SU-DHL-6 (cell line): ENCODE data around the gene YTHDF1.

Experiments used
- H2AFZ ChIP-seq: fragments of 200-600 bp; sonication (generic); 2 replicates; pipeline ENCODE4 v1.6.1; 2014; ENCODE audit warnings: low read depth, mild to moderate bottlenecking, moderate library complexity, mixed read lengths, antibody characterized with exemption, low read length; ENCODE audit not compliant: severe bottlenecking
- H3F3A ChIP-seq: fragments of 200-600 bp; shearing (Covaris generic); 2 replicates; pipeline ENCODE4 v1.6.0; 2016; ENCODE audit warnings: antibody characterized with exemption, mild to moderate bottlenecking; ENCODE audit not compliant: insufficient read depth
- H3K27ac ChIP-seq: fragments of 200-600 bp; sonication (generic); 2 replicates; pipeline ENCODE4 v1.5.1; 2016; ENCODE audit warnings: low read depth, mild to moderate bottlenecking, low read length, moderate library complexity, mixed read lengths
- H3K27me3 ChIP-seq: fragments of 200-600 bp; sonication (generic), shearing (Covaris generic); 2 replicates; pipeline ENCODE4 v1.6.0; 2014; ENCODE audit warnings: mild to moderate bottlenecking, low read length
- H3K36me3 ChIP-seq: fragments of 200-600 bp; sonication (generic); 2 replicates; pipeline ENCODE4 v1.6.1; 2014; ENCODE audit warnings: mild to moderate bottlenecking, low read length, mixed read lengths
- H3K4me2 ChIP-seq: fragments of 300-600, 200-600 bp; shearing (Covaris generic), sonication (generic); 2 replicates; pipeline ENCODE4 v1.6.0; 2014; ENCODE audit warnings: low read length, low read depth, mild to moderate bottlenecking; ENCODE audit not compliant: poor library complexity, severe bottlenecking
- H3K4me3 ChIP-seq: fragments of 200-600 bp; sonication (generic); 2 replicates; pipeline ENCODE4 v1.5.1; 2014; ENCODE audit warnings: antibody characterized with exemption, low read length, mild to moderate bottlenecking, mixed read lengths; ENCODE audit not compliant: insufficient read depth, poor library complexity, severe bottlenecking
- H3K79me2 ChIP-seq: fragments of 200-600 bp; sonication (generic); 2 replicates; pipeline ENCODE4 v1.6.1; 2014; ENCODE audit warnings: mild to moderate bottlenecking, low read length, moderate library complexity; ENCODE audit not compliant: insufficient read depth
- H3K9ac ChIP-seq: fragments of 200-600 bp; sonication (generic); 2 replicates; pipeline ENCODE4 v1.7.0; 2014; ENCODE audit warnings: mild to moderate bottlenecking, low read length
- H3K9me2 ChIP-seq: fragments of 200-600 bp; sonication (generic); replicated peaks from 2 replicates; pipeline ENCODE4 v1.6.1; 2014; ENCODE audit warnings: low read length; ENCODE audit not compliant: insufficient read depth
- H3K9me3 ChIP-seq: fragments of 200-600 bp; sonication (generic); 2 replicates; pipeline ENCODE4 v1.6.1; 2014; ENCODE audit warnings: low read length, mixed read lengths; ENCODE audit not compliant: insufficient read depth
- H4K20me1 ChIP-seq: fragments of 200-600 bp; sonication (generic); 2 replicates; pipeline ENCODE4 v1.6.1; 2014; ENCODE audit warnings: low read depth, mild to moderate bottlenecking, antibody characterized with exemption, low read length, moderate library complexity, mixed read lengths
- CTCF ChIP-seq: fragments of 200-600 bp; sonication (generic); IDR thresholded peaks from one replicate; pipeline ENCODE4 v1.5.1; 2017; ENCODE audit warnings: antibody characterized with exemption, mild to moderate bottlenecking, low read length, moderate library complexity; ENCODE audit not compliant: insufficient read depth, poor library complexity, severe bottlenecking
- EZH2phosphoT487 ChIP-seq: fragments of 200-600 bp; sonication (generic), shearing (Covaris generic); conservative IDR thresholded peaks from 2 replicates; pipeline ENCODE4 v1.6.1; 2018; ENCODE audit warnings: mild to moderate bottlenecking, antibody characterized with exemption, low read length, moderate library complexity, mixed read lengths

YTHDF1 gene

DNA sequence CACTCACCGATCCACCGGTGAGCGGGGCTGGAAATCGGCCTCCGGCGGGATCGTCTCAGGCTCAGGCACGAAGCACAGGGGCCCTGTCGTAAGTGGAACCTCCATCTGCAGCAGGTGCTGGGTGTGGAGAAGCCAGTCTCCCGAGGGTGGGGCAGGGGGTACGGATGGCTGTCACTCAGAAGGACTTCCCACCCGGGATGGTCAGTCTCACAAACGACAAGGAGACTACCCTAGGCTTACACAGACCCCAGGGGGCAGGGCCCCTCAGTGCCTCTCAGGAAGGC lies 27.8 kb downstream of the YTHDF1 start:
- Histone ChIP-seq H3K36me3 (no peaks in the 10 kb centered on the region), H3K79me2 (no peaks in the 10 kb centered on the region)

GRCh38 chr20:63187338-63188158 lies 28.4 kb downstream of the YTHDF1 start:
- no peaks in the 10 kb centered on the region for H3F3A ChIP-seq
- H3K4me3 ChIP-seq: no peak overlapping the region
- TF ChIP-seq CTCF (no peak), EZH2phosphoT487 (no peak)

More for the DNA sequence above, 27.8 kb downstream of the YTHDF1 start:
- no peak overlapping the region for H3K9ac ChIP-seq
- H3K4me3 ChIP-seq: no peak overlapping the region
- H3K27ac ChIP-seq: no peak overlapping the region
- H4K20me1 ChIP-seq: no peaks in the 10 kb centered on the region
- no peak overlapping the region for H2AFZ ChIP-seq
- H3F3A ChIP-seq: no peaks in the 10 kb centered on the region
- no peaks in the 10 kb centered on the region for H3K27me3 ChIP-seq
- H3K9me2 ChIP-seq: no peaks in the 10 kb centered on the region
- no peaks in the 10 kb centered on the region for H3K9me3 ChIP-seq
- no peak overlapping the region for H3K4me2 ChIP-seq
- no peak for TF ChIP-seq EZH2phosphoT487
- TF ChIP-seq CTCF: no peak

GRCh38 chr20:63186528-63187316 lies 29.2 kb downstream of the YTHDF1 start:
- Histone ChIP-seq H3F3A (no peaks in the 10 kb centered on the region), H3K36me3 (no peaks in the 10 kb centered on the region), H3K79me2 (no peaks in the 10 kb centered on the region), H3K9me3 (no peaks in the 10 kb centered on the region), H3K27me3 (no peaks in the 10 kb centered on the region), H3K4me2 (no peak overlapping the region), H2AFZ (no peak overlapping the region), H3K4me3 (no peak overlapping the region), H3K9ac (no peak overlapping the region), H4K20me1 (no peaks in the 10 kb centered on the region), H3K9me2 (no peaks in the 10 kb centered on the region), H3K27ac (no peak overlapping the region)
- TF ChIP-seq EZH2phosphoT487: no peak
- TF ChIP-seq CTCF: no peak

More at GRCh38 chr20:63187338-63188158, 28.4 kb downstream of the YTHDF1 start:
- no peaks in the 10 kb centered on the region for H4K20me1 ChIP-seq
- H3K4me2 ChIP-seq: no peak overlapping the region
- no peak overlapping the region for H3K27ac ChIP-seq
- no peaks in the 10 kb centered on the region for H3K27me3 ChIP-seq
- H3K79me2 ChIP-seq: no peaks in the 10 kb centered on the region
- no peak overlapping the region for H3K9ac ChIP-seq
- no peaks in the 10 kb centered on the region for H3K36me3 ChIP-seq
- no peak overlapping the region for H2AFZ ChIP-seq
- no peaks in the 10 kb centered on the region for H3K9me2 ChIP-seq
- no peaks in the 10 kb centered on the region for H3K9me3 ChIP-seq
